GM18951 (cell line): Measurements from ENCODE around the gene TMEM14B.
"Not testable (repeated sequence)": the region's sequence is repeated elsewhere in the genome, so short reads cannot be mapped to it uniquely, and the experiment has no call there.

Source experiments
- POLR2A ChIP-seq: IDR thresholded peaks from 4 replicates; pipeline ENCODE4 v1.6.1; 2011; ENCODE audit warnings: mild to moderate bottlenecking; ENCODE audit not compliant: insufficient read length, insufficient read depth; ENCODE audit errors: extremely low read depth
- in situ Hi-C: fragments of 300-500 bp; cut with MboI; formaldehyde crosslinking; loops from one replicate; pipeline ENCODE4 v1.12.0; 2022; ENCODE audit warnings: low sequenced_read_pairs, mixed read lengths, inconsistent platforms; ENCODE audit not compliant: unreplicated experiment

The TMEM14B gene

DNA sequence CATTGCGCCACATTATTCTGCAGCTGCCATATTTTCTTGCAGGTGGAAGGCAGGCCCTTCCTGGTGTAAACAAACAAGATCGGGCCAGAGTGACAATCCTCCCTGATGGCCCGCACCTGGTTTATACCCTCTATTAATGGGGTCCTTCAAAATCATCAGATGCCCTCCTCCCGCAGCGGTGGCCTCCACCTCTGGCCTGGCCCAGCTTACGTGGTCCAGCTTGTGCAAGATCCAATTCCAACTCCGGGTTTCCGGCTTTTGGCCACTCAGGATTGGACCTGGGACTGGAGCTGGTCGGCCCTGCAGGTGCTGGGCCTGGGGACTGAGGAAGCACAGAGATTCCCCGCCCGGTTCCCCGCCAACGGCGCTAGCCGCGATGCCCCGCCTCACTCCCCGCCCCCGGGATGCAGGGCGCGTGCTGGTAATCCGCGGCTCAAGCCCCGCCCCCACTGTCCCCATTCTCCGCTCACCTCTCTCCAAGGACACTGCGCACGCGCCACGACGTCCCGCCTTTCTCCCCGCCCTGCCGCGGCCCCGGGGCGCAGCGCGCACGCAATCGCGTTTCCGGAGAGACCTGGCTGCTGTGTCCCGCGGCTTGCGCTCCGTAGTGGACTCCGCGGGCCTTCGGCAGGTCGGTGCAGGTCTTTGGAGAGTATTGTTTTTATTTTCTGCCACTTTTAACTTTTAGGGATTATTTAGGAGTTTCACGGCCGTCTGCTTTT is at the start of gene TMEM14B:
Gene TMEM14B, plus strand, starts transcription at position 555 of the 722 bp plus-strand sequence. CDS start 1,441 bp downstream, outside the sequence.
- TF ChIP-seq POLR2A = peak; percentile 98
- in situ Hi-C loops = no loop called here

DNA sequence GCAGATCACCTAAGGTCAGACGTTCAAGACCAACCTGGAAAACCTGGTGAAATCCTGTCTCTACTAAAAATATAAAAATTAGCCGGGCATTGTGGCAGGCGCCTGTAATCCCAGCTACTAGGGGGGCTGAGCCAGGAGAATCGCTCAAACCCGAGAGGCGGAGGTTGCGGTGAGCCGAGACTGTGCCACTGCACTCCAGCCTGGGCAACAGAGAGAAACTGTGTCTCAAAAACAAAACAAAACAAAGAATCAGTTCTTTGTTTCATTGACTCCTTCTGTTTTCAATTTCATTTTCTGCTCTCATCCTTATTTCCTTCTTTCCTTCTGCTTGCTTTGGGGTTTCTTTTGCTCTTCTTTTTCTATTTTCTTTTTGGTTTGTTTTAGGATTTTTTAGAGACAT is 33.6 kb upstream of the TMEM14B start:
- TF ChIP-seq POLR2A = no peak
- in situ Hi-C loops = no loop called here

- TF ChIP-seq POLR2A = no peak
- in situ Hi-C loops = no loop called here
These were observed 28.2 kb upstream of the TMEM14B start for GRCh38 chr6:10719296-10719963.

- TF ChIP-seq POLR2A = no peak
- in situ Hi-C loops = no loop called here
These were observed 27.7 kb upstream of the TMEM14B start for GRCh38 chr6:10719964-10720264.

DNA sequence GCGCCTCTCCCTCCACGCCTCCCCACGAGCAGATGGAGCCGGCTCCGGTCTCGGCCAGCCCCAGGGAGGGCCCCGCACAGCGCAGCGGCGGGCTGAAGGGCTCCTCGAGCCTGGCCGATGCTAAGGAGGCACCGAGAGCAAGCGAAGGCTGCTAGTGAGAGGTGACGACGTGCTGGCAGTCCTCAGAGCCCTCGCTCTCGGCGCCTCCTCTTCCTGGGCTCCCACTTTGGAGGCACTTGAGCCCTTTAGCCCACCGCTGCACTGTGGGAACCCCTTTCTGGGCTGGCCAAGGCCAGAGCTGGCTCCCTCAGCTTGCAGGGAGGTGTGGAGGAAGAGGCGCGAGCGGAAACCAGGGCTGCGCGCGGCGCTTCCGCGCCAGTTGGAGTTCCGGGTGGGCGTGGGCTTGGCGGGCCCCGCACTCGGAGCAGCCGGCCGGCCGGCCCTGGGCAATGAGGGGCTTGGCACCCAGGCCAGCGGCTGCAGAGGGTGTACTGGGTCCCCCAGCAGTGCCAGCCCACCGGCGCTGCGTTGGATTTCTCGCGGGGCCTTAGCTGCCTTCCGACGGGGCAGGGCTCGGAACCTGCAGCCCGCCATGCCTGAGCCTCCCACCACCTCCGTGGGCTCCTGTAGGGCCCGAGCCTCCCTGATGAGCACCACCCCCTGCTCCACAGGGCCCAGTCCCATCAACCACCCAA is 27.2 kb upstream of the TMEM14B start:
- TF ChIP-seq POLR2A = peak; percentile 68
- in situ Hi-C loops = no loop called here

- in situ Hi-C loops = not testable (repeated sequence)
These were observed 26.4 kb upstream of the TMEM14B start for GRCh38 chr6:10720960-10721849.

DNA sequence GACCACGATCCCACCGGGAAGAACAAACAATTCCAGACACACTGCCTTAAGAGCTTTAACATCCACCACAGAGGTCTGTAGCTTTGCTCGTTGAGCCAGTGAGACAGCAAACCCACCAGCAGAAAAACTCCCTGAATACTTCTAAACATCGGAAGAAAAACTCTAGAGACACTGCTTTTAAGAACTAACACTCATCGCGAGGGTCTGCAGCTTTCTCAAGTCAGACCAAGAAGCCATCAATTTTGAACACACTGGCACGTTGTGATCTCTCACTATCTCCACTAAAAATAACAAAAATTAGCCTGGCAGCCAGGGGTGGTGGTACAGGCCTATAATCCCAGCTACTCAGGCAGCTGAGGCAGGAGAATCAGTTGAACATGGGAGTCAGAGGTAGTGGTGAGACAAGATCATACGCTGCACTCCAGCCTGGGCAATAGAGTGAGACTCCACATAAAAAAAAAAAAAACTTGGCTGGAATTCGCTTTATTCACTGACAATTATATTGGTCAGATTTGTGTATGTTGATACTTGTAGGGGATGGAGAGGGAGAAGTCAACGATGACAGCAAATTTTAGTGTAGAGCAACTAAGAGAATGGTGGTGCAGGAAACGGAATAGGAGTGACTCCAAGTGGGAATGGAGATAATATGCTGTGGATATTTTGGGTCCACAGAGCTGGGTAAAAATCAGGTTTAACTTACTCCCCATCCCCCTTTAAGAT is 25.6 kb upstream of the TMEM14B start:
- TF ChIP-seq POLR2A = no peak
- in situ Hi-C loops = no loop called here

- in situ Hi-C loops = no loop called here
These were observed 25.1 kb upstream of the TMEM14B start for GRCh38 chr6:10722570-10722819.

GRCh38 chr6:10722820-10723566 is 24.6 kb upstream of the TMEM14B start, which contains the start of gene TMEM14C:
Gene TMEM14C (plus strand): TSS chr6:10723070. CDS start chr6:10724614, 1,544 bp downstream.
- TF ChIP-seq POLR2A = peak; percentile 90
- in situ Hi-C loops = no loop called here

More at GRCh38 chr6:10722570-10722819, 25.1 kb upstream of the TMEM14B start:
- TF ChIP-seq POLR2A = no peak

DNA sequence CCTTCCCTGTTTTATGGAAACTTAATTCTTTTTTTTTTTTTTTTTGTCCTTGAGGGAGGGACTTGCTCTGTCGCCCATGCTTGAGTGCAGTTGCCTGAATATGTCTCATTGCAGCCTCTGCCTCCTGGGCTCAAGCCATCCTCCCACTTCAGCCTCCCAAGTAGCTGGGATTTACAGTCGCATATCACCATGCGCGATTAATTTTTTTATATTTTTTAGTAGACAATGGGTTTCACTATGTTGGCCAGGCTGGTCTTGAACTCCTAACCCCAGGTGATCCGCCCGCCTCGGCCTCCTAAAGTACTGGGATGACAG is 24.1 kb upstream of the TMEM14B start:
- TF ChIP-seq POLR2A = no peak
- in situ Hi-C loops = no loop called here

GRCh38 chr6:10725044-10725443 is 22.6 kb upstream of the TMEM14B start:
- no peak for TF ChIP-seq POLR2A
- in situ Hi-C loops = no loop called here

DNA sequence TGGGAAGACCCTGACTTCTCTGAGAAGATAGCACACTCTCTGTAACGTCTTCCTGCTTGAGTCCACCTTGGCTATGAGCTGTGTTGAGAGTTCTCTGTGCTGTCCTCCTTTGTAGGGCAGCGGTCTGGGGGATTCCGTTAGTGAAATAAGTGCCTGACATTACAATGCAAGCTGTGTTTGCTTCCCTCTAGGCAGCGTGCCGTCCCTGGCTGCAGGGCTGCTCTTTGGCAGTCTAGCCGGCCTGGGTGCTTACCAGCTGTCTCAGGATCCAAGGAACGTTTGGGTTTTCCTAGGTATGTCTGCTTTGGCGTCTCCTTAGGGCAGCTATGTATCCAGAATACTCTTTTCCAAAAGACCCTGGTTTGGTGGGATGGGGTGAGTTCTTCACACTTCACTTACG is 21.9 kb upstream of the TMEM14B start:
- TF ChIP-seq POLR2A = no peak
- in situ Hi-C loops = no loop called here
